ENCODE data around the gene RAB3IL1. TPM values are rescaled to one million over a fixed set of nuclear protein-coding genes. Genes with fewer than 3 reads are reported as not detected.

Gene RAB3IL1
- total RNA-seq, 1 donor from 2014 or later = 9.5 TPM

GRCh38 chr11:61874377-61874809 lies 43.0 kb downstream of the RAB3IL1 start:
- intact Hi-C loops (cut with micrococcal nuclease) = no loop called here
- Histone ChIP-seq H3K36me3 (peaks cover 50% of the 10 kb centered on the region), H3K27ac (replicated peaks) (peak overlapping the region; percentile 89), H3K27me3 (ENCODE audit: low read depth) (no peaks in the 10 kb centered on the region), H3K4me3 (no peak overlapping the region), H3K4me1 (peaks cover 86% of the 10 kb centered on the region), H3K9me3 (replicated peaks) (no peaks in the 10 kb centered on the region)
- no peak for TF ChIP-seq CTCF (IDR thresholded peaks at IDR 0.05; ENCODE audit: borderline replicate concordance)
- DNase-seq = peak; percentile 72

DNA sequence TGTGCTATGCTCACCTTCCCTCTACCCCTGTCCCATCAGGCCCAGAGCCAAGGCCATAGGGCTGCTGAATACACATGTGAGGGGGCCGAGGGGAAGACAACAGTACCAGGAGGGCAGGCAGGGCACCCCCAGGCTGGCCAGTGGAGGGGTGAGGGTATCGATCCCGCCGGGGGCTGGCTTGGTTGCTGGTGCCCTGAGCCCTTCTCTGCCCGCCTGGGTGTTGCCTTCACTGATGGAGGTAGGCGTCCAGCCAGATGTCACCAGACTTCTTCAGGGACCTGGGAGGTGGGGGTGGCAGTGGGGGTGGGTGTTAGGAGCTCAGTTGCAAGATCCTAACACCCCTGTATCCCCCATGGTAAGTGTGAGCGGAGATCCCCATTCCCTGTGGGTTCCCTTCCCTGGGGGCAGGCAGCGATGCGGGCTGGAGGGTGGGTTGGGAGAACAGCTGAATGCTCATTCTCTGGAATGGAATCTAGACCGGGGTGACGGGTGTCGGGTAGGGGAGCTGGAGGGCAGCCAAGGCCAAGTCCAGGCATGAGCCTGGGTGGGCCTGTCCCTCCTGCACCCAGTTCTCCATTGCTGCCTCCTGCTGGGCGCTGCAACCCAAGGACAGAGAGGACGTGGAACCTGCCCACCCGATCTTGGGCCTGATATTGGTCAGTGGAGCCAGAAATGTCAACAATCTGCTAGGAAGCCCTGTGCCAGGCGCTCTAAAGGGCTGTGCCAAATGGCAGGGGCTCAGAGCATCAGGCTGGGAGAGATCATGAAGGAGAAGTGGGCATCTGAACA lies 43.6 kb downstream of the RAB3IL1 start:
- peaks cover 82% of the 10 kb centered on the region for H3K4me1 ChIP-seq
- no peak for TF ChIP-seq CTCF (IDR thresholded peaks at IDR 0.05; ENCODE audit: borderline replicate concordance)
- H3K27me3 ChIP-seq (ENCODE audit: low read depth) = no peaks in the 10 kb centered on the region
- peaks cover 43% of the 10 kb centered on the region for H3K36me3 ChIP-seq
- DNase-seq = no peak
- no peaks in the 10 kb centered on the region for H3K9me3 ChIP-seq (replicated peaks)
- intact Hi-C loops (cut with micrococcal nuclease) = no loop called here
- peak overlapping the region; percentile 89 for H3K27ac ChIP-seq (replicated peaks)
- no peak overlapping the region for H3K4me3 ChIP-seq

DNA sequence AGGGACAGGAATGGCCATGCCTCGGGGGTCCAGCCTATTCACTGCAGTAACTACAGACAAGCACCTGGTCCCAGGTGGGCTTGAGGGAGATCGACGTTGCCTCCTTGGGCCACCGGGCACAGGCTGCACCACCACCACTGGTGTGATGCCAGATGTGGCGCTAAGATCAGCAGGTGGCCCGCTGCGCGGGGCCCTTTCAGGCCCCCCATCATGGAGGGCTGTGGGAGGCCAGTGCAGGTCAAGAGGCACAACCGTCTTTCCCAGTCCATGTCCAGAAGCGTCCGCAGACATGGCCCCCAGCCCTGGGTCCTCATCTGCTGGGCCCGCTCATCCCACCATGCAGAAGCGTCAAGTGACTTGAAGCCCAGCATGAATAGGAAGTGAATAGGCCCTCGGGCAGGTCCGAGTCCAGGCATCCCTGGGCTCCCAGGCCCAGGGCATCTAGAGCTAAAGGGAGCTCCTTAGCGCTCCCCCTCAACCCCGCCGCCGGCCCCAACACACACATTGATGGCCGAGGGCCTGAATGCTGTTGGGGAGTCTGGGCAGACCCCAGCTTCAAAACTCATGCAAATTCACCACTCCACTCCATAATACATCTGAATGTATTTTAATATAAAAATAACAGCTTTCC lies 44.3 kb downstream of the RAB3IL1 start:
- Histone ChIP-seq H3K4me1 (peaks cover 74% of the 10 kb centered on the region), H3K9me3 (replicated peaks) (no peaks in the 10 kb centered on the region), H3K27me3 (ENCODE audit: low read depth) (no peaks in the 10 kb centered on the region), H3K36me3 (peaks cover 36% of the 10 kb centered on the region), H3K27ac (replicated peaks) (peak overlapping the region; percentile 89), H3K4me3 (no peak overlapping the region)
- DNase-seq = no peak
- intact Hi-C loops (cut with micrococcal nuclease) = no loop called here
- no peak for TF ChIP-seq CTCF (IDR thresholded peaks at IDR 0.05; ENCODE audit: borderline replicate concordance)

DNA sequence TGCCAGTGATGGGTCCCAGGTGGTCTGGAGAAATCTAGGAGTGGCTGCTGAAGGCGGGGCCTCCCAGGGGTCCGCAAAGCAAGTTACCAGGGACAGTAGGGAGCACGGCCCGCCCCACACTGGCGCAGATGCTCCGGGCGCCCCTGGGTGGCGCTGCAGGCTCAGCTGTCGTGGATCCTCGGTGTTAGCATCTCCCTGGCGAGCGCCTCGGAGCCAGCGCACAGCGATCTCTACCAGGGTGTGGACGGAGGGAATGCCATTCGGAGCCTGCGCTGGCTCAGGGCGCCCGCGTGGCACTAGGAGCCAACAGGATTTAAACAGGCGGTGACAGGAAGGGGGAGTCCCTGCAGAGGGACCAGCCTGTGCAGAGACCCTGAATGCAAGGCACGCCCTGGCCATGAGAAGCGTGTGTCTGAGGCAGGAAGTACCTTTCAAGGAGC lies 46.2 kb downstream of the RAB3IL1 start:
- peak; percentile 97 for TF ChIP-seq CTCF (IDR thresholded peaks at IDR 0.05; ENCODE audit: borderline replicate concordance)
- intact Hi-C loops (cut with micrococcal nuclease) = loop anchor here (2.0 kb wide), 1 partner anchor 78 kb away; no protein-coding TSS in a partner anchor
- Histone ChIP-seq H3K27me3 (ENCODE audit: low read depth) (no peaks in the 10 kb centered on the region), H3K4me3 (peak overlapping the region; percentile 44), H3K36me3 (peaks cover 17% of the 10 kb centered on the region), H3K9me3 (replicated peaks) (no peaks in the 10 kb centered on the region), H3K4me1 (peaks cover 56% of the 10 kb centered on the region), H3K27ac (replicated peaks) (peak overlapping the region; percentile 65)
- DNase-seq = peak; percentile 81

- Histone ChIP-seq H3K4me3 (no peak overlapping the region), H3K9me3 (replicated peaks) (no peaks in the 10 kb centered on the region), H3K27ac (replicated peaks) (peak overlapping the region; percentile 65), H3K4me1 (peaks cover 51% of the 10 kb centered on the region), H3K36me3 (peaks cover 11% of the 10 kb centered on the region), H3K27me3 (ENCODE audit: low read depth) (no peaks in the 10 kb centered on the region)
- no peak for TF ChIP-seq CTCF (IDR thresholded peaks at IDR 0.05; ENCODE audit: borderline replicate concordance)
- intact Hi-C loops (cut with micrococcal nuclease) = loop anchor here (2.0 kb wide), 1 partner anchor 78 kb away; no protein-coding TSS in a partner anchor
- no peak for DNase-seq
Observed at GRCh38 chr11:61870541-61871031, 46.8 kb downstream of the RAB3IL1 start.

Data from left ventricle myocardium inferior (tissue), 1 donor.